ENCODE measurements around the gene UBA5. TPM values are rescaled to one million over a fixed set of nuclear protein-coding genes. Genes with fewer than 3 reads are reported as not detected.

Gene UBA5
- total RNA-seq, 4 donors from 2014 or later: 22.6 to 41.8 (median 27.2) TPM

GRCh38 chr3:132722165-132723023 is 62.3 kb downstream of the UBA5 start, which contains the start of gene NPHP3:
NPHP3 (minus strand) TSS chr3:132722409; CDS start chr3:132722355, 54 bp downstream.
- DNase-seq (ENCODE audit: low spot score) (peak; percentile 90), ATAC-seq (ENCODE audit: low FRiP score) (peak; percentile 93)
- no peak for TF ChIP-seq CTCF (IDR thresholded peaks at IDR 0.05)

GRCh38 chr3:132723024-132723950 is 63.2 kb downstream of the UBA5 start:
- DNase-seq (ENCODE audit: low spot score) (no peak), ATAC-seq (ENCODE audit: low FRiP score) (peak; percentile 39)
- TF ChIP-seq CTCF (IDR thresholded peaks at IDR 0.05): no peak

GRCh38 chr3:132726341-132726823 is 66.3 kb downstream of the UBA5 start:
- ATAC-seq (ENCODE audit: low FRiP score) (no peak), DNase-seq (ENCODE audit: low spot score) (no peak)
- peak in 2 of 3 donors; percentile 54 to 55 for TF ChIP-seq CTCF (IDR thresholded peaks at IDR 0.05)

Other genes with a start within 250 kb of the UBA5 start
- 10 to 100 TPM; 30.2 to 60.2 (median 47.0) TPM for gene DNAJC13, start 242.8 kb upstream of the UBA5 start, total RNA-seq
- gene ACKR4, start 63.1 kb upstream of the UBA5 start, total RNA-seq: 1 to 10 TPM in 3 of 4 donors, not detected in 1; 1.4 to 3.2 (median 2.8) TPM
- gene ACAD11, start 520 bp upstream of the UBA5 start, total RNA-seq: 10 to 100 TPM; 25.7 to 41.3 (median 35.8) TPM
- gene NPHP3, start 62.1 kb downstream of the UBA5 start, total RNA-seq: 10 to 100 TPM; 25.6 to 46.0 (median 32.0) TPM

Data from omental fat pad (tissue), 4 donors.